IMR-90 (cell line): Measurements from ENCODE around the gene TEX11. TPM values are rescaled to one million over a fixed set of nuclear protein-coding genes. Genes with fewer than 3 reads are reported as not detected.
"Not testable (repeated sequence)": the region's sequence is repeated elsewhere in the genome, so short reads cannot be mapped to it uniquely, and the experiment has no call there.

ENCODE experiments used
- ATAC-seq: fragments of 200-7000 bp; cut with Tn5 transposase; 2 replicates; pipeline ENCODE4 v1.9.1; 2020; ENCODE audit warnings: low read depth, mild to moderate bottlenecking, moderate library complexity
- BruUV-seq: library from RNA; stranded (reverse); fragments of 400-500 nt; replicated peaks from 2 replicates; lab custom pipeline; 2021; lab: Mats Ljungman, UMichigan
- CTCF ChIA-PET: fragments of 300-600 bp; formaldehyde crosslinking; extraction: SDS; loops from one replicate; lab custom pipeline; 2021; ENCODE audit warnings: antibody characterized with exemption; lab: Yijun Ruan, JAX
- POLR2A ChIA-PET: fragments of 300-600 bp; sonication (Branson Sonifier 250); formaldehyde crosslinking; loops from one replicate; lab custom pipeline; 2022; ENCODE audit warnings: antibody characterized with exemption; ENCODE audit not compliant: unreplicated experiment; lab: Charles Lee
- DNase-seq: peaks from one replicate; pipeline ENCODE4 v3.0.0; 2013
- H2AFZ ChIP-seq: replicated peaks from 2 replicates; pipeline ENCODE3; 2013; ENCODE audit warnings: low read length, mild to moderate bottlenecking; ENCODE audit not compliant: poor library complexity
- H2AK5ac ChIP-seq: 2 replicates; pipeline ENCODE4 v1.6.1; 2013; ENCODE audit warnings: low read depth, low read length, inconsistent platforms
- H2AK9ac ChIP-seq: replicated peaks from 2 replicates; pipeline ENCODE3; 2013; ENCODE audit warnings: mild to moderate bottlenecking, low read depth, low read length, moderate library complexity; ENCODE audit not compliant: poor library complexity
- H2BK120ac ChIP-seq: 2 replicates; pipeline ENCODE4 v1.6.1; 2013; ENCODE audit warnings: low read depth, low read length, inconsistent platforms
- H2BK15ac ChIP-seq: 3 replicates; pipeline ENCODE4 v1.6.1; 2013; ENCODE audit warnings: low read depth, low read length, inconsistent platforms
- H2BK20ac ChIP-seq: 2 replicates; pipeline ENCODE4 v1.6.1; 2013; ENCODE audit warnings: low read depth, mild to moderate bottlenecking, inconsistent platforms, low read length, moderate library complexity
- H2BK5ac ChIP-seq: 2 replicates; pipeline ENCODE4 v1.6.1; 2013; ENCODE audit warnings: mild to moderate bottlenecking, low read depth, low read length, inconsistent platforms; ENCODE audit not compliant: poor library complexity, severe bottlenecking
- H3K14ac ChIP-seq: replicated peaks from 2 replicates; pipeline ENCODE4 v1.6.1; 2013; ENCODE audit warnings: low read depth, low read length, inconsistent platforms
- H3K18ac ChIP-seq: 2 replicates; pipeline ENCODE4 v1.6.1; 2013; ENCODE audit warnings: low read depth, low read length, control low read depth
- H3K23ac ChIP-seq: 2 replicates; pipeline ENCODE4 v1.6.1; 2013; ENCODE audit warnings: low read depth, low read length, inconsistent platforms
- H3K27ac ChIP-seq: 2 replicates; pipeline ENCODE4 v1.5.1; 2013; ENCODE audit warnings: mild to moderate bottlenecking, control low read depth, low read length; ENCODE audit not compliant: insufficient read depth
- H3K27me3 ChIP-seq: 2 replicates; pipeline ENCODE4 v1.6.1; 2013; ENCODE audit warnings: low read length; ENCODE audit not compliant: control insufficient read depth, insufficient read depth
- H3K36me3 ChIP-seq: 2 replicates; pipeline ENCODE4 v1.6.1; 2013; ENCODE audit warnings: low read length, mixed read lengths; ENCODE audit not compliant: control insufficient read depth, insufficient read depth
- H3K4ac ChIP-seq: 2 replicates; pipeline ENCODE4 v1.6.1; 2013; ENCODE audit warnings: low read depth, low read length, inconsistent platforms
- H3K4me1 ChIP-seq: 2 replicates; pipeline ENCODE4 v1.6.1; 2013; ENCODE audit warnings: low read length, mixed read lengths; ENCODE audit not compliant: control insufficient read depth, insufficient read depth
- H3K4me2 ChIP-seq: 2 replicates; pipeline ENCODE4 v1.6.1; 2013; ENCODE audit warnings: low read depth, mild to moderate bottlenecking, control low read depth, low read length, moderate library complexity
- H3K4me3 ChIP-seq: 2 replicates; pipeline ENCODE4 v1.5.1; 2013; ENCODE audit warnings: low read depth, mild to moderate bottlenecking, control low read depth, low read length, moderate library complexity; ENCODE audit not compliant: insufficient read depth
- H3K56ac ChIP-seq: 2 replicates; pipeline ENCODE4 v1.6.1; 2013; ENCODE audit warnings: low read length, inconsistent platforms; ENCODE audit not compliant: insufficient read depth; ENCODE audit errors: extremely low read depth
- H3K79me1 ChIP-seq, 2 experiments: 2 replicates each; pipeline ENCODE4 v1.6.1; 2013; ENCODE audit warnings: low read length in 2 of 2, inconsistent platforms in 1 of 2, low read depth in 1 of 2
- H3K9ac ChIP-seq: 2 replicates; pipeline ENCODE4 v1.6.1; 2013; ENCODE audit warnings: low read depth, low read length, control low read depth
- H3K9me1 ChIP-seq: 2 replicates; pipeline ENCODE4 v1.6.1; 2013; ENCODE audit warnings: low read length, inconsistent platforms; ENCODE audit not compliant: insufficient read depth
- H3K9me3 ChIP-seq: 2 replicates; pipeline ENCODE4 v1.6.1; 2013; ENCODE audit warnings: low read length; ENCODE audit not compliant: control insufficient read depth, insufficient read depth
- H4K20me1 ChIP-seq: 2 replicates; pipeline ENCODE4 v1.6.1; 2013; ENCODE audit warnings: low read length, inconsistent platforms; ENCODE audit not compliant: insufficient read depth
- H4K5ac ChIP-seq: 2 replicates; pipeline ENCODE4 v1.6.1; 2013; ENCODE audit warnings: mild to moderate bottlenecking, low read depth, low read length, control low read depth
- H4K8ac ChIP-seq, 2 experiments: 2 replicates each; pipeline ENCODE4 v1.6.1; 2013; ENCODE audit warnings: low read depth in 2 of 2, low read length in 2 of 2, control low read depth in 1 of 2, inconsistent platforms in 1 of 2
- H4K91ac ChIP-seq: 2 replicates; pipeline ENCODE4 v1.6.1; 2013; ENCODE audit warnings: low read depth, low read length, inconsistent platforms; ENCODE audit not compliant: insufficient read depth
- WGBS, 2 experiments: methylation state at CpG; one replicate each; pipeline versions ENCODE4 v1.1.5 to v1.1.7; 2013; ENCODE audit warnings: missing lambda C conversion rate in 2 of 2; ENCODE audit not compliant: insufficient read length in 1 of 2; ENCODE audit errors: extremely low coverage in 2 of 2; 5-methylcytosine and 5-hydroxymethylcytosine counted together
- dilution Hi-C: fragments of 300-500 bp; cut with HindIII; formaldehyde crosslinking; loops from one replicate; pipeline ENCODE4 v1.14.3; 2018; ENCODE audit warnings: low sequenced_read_pairs; ENCODE audit not compliant: unreplicated experiment
- in situ Hi-C: fragments of 300-500 bp; cut with MboI; formaldehyde crosslinking; loops from 3 replicates; pipeline ENCODE4 v1.14.3; 2019; ENCODE audit warnings: low sequenced_read_pairs, inconsistent platforms, mixed read lengths
- intact Hi-C: fragments of 100-400 bp; cut with micrococcal nuclease; formaldehyde crosslinking; loops from 2 replicates; pipeline ENCODE4 v1.10.0; 2022
- polyA plus RNA-seq, 3 experiments: library from polyadenylated mRNA; depleted of rRNA; stranded (reverse); fragments of >200 nt; gene quantifications; 2 replicates each; pipeline ENCODE4 v1.2.3, GENCODE V29; 2012; ENCODE audit warnings: low replicate concordance in 1 of 3
- total RNA-seq: library from RNA; depleted of rRNA; stranded (reverse); fragments of >200 nt; gene quantifications from 2 replicates; pipeline ENCODE4 v1.2.3, GENCODE V29; 2012

TEX11 gene
- total and polyA plus RNA-seq, 2 of the 4 experiments (the other 2 are of a cell fraction) = not detected

DNA sequence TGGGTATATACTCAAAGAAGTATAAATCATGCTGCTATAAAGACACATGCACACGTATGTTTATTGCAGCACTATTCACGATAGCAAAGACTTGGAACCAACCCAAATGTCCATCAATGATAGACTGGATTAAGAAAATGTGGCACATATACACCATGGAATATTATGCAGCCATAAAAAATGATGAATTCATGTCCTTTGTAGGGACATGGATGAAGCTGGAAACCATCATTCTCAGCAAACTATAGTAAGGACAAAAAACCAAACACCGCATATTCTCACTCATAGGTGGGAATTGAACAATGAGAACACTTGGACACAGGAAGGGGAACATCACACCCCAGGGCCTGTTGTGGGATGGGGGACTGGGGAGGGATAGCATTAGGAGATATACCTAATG is 260.6 kb downstream of the TEX11 start:
- H3K4ac ChIP-seq, H3K27me3 ChIP-seq, H2BK120ac ChIP-seq, POLR2A ChIA-PET, H3K4me2 ChIP-seq, H3K56ac ChIP-seq, intact Hi-C loops, H3K23ac ChIP-seq, H2AK5ac ChIP-seq, H4K91ac ChIP-seq, H3K4me1 ChIP-seq, CTCF ChIA-PET, DNase-seq, H3K79me1 ChIP-seq, H3K9me3 ChIP-seq, H2BK5ac ChIP-seq, H3K9me1 ChIP-seq, H3K27ac ChIP-seq, in situ Hi-C loops, H2AK9ac ChIP-seq, ATAC-seq, H3K36me3 ChIP-seq, H3K9ac ChIP-seq, H3K18ac ChIP-seq, H4K5ac ChIP-seq, BruUV-seq, H3K14ac ChIP-seq, H2BK15ac ChIP-seq, dilution Hi-C loops, H4K8ac ChIP-seq, H3K4me3 ChIP-seq, H4K20me1 ChIP-seq, H2BK20ac ChIP-seq, H2AFZ ChIP-seq: not testable (repeated sequence)
- WGBS, 2 experiments = no CpG with 5 or more reads among the region's 3 CpGs
